KOPT-K1 (cell line): ENCODE data around the gene BNIP1.
"Not testable (repeated sequence)": the region's sequence is repeated elsewhere in the genome, so short reads cannot be mapped to it uniquely, and the experiment has no call there.

Source experiments
- H3K27ac ChIP-seq: fragments of 200-600 bp; sonication (generic); 2 replicates; pipeline ENCODE4 v1.5.1; 2016; ENCODE audit warnings: antibody characterized with exemption, mild to moderate bottlenecking, low read depth, low read length; ENCODE audit not compliant: poor library complexity, severe bottlenecking
- H3K36me3 ChIP-seq: fragments of 200-600 bp; sonication (generic); 2 replicates; pipeline ENCODE4 v1.5.1; 2017; ENCODE audit warnings: antibody characterized with exemption, mild to moderate bottlenecking, low read length, moderate library complexity; ENCODE audit not compliant: insufficient read depth
- H3K9me3 ChIP-seq: fragments of 200-600 bp; sonication (generic); 2 replicates; pipeline ENCODE4 v1.5.1; 2017; ENCODE audit warnings: antibody characterized with exemption, low read length, mild to moderate bottlenecking; ENCODE audit not compliant: insufficient read depth, poor library complexity, severe bottlenecking

Gene BNIP1, protein sequence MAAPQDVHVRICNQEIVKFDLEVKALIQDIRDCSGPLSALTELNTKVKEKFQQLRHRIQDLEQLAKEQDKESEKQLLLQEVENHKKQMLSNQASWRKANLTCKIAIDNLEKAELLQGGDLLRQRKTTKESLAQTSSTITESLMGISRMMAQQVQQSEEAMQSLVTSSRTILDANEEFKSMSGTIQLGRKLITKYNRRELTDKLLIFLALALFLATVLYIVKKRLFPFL

DNA sequence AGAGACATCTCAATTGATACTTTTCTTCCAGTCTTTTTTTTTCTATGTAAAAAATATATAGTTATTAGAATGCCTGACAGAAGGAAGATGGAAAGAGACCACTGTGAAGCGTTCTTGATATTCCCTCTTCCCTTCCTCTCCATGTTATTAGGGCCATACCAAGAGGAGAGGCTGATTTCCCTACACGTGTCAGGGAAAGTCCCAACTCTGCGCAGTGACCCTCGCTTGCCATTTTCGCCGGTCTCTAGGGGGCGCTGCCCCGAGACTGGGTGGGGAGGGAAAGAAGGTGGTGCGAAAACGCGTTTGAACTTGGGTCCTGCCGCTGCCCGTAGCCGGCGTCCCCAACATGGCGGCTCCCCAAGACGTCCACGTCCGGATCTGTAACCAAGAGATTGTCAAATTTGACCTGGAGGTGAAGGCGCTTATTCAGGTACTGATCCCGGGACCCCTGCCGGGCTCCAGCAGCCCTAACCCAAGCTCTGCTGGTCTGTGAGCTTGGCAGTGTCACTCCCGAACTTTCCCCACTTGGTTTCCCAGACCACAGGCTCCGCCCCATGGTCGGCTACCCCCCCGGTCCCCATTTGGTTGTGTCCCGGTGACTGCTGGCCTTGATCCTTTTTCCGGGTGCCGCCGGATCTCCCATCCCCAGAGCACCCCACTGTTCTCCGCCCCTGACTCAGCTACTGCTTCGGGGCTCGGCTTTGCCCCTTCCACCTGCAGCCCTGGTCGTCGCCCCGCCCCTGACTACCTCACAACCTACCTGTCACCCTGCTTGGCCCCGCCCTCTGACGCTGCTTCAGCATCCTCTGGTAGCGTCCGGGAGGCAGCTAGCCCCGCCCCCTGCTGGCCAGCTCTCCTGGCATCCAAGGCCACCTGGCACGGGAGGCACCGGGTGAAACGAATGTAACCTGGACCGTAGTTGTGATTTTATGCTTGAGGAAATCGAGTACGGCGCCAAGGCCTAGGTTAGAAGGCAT is at the start of gene BNIP1:
BNIP1 (plus strand) TSS at position 332 of the 977 bp plus-strand sequence; CDS start at position 347, 15 bp downstream.
- H3K9me3 ChIP-seq: no peaks in the 10 kb centered on the region
- peaks cover 20% of the 10 kb centered on the region for H3K36me3 ChIP-seq
- peak within 1 kb of the TSS; percentile 80 for H3K27ac ChIP-seq

- H3K27ac ChIP-seq: no peak overlapping the region
- peaks cover 13% of the 10 kb centered on the region for H3K9me3 ChIP-seq
- H3K36me3 ChIP-seq: no peaks in the 10 kb centered on the region
Observed at GRCh38 chr5:173098787-173099186, 45.5 kb upstream of the BNIP1 start.

GRCh38 chr5:173099461-173099860 is 44.9 kb upstream of the BNIP1 start:
- Histone ChIP-seq H3K36me3 (no peaks in the 10 kb centered on the region), H3K27ac (no peak overlapping the region), H3K9me3 (peaks cover 13% of the 10 kb centered on the region)

- Histone ChIP-seq H3K27ac (no peak overlapping the region), H3K9me3 (peaks cover 13% of the 10 kb centered on the region), H3K36me3 (no peaks in the 10 kb centered on the region)
Observed at GRCh38 chr5:173101245-173101644, 43.1 kb upstream of the BNIP1 start.

GRCh38 chr5:173103411-173103810 is 40.9 kb upstream of the BNIP1 start:
- H3K9me3 ChIP-seq: peaks cover 13% of the 10 kb centered on the region
- no peaks in the 10 kb centered on the region for H3K36me3 ChIP-seq
- no peak overlapping the region for H3K27ac ChIP-seq

GRCh38 chr5:173108914-173109313 is 35.4 kb upstream of the BNIP1 start:
- H3K27ac ChIP-seq: no peak overlapping the region
- H3K36me3 ChIP-seq: no peaks in the 10 kb centered on the region
- no peaks in the 10 kb centered on the region for H3K9me3 ChIP-seq

- Histone ChIP-seq H3K27ac (no peak overlapping the region), H3K36me3 (no peaks in the 10 kb centered on the region), H3K9me3 (peaks cover 4% of the 10 kb centered on the region)
Observed at GRCh38 chr5:173114536-173114935, 29.8 kb upstream of the BNIP1 start.

DNA sequence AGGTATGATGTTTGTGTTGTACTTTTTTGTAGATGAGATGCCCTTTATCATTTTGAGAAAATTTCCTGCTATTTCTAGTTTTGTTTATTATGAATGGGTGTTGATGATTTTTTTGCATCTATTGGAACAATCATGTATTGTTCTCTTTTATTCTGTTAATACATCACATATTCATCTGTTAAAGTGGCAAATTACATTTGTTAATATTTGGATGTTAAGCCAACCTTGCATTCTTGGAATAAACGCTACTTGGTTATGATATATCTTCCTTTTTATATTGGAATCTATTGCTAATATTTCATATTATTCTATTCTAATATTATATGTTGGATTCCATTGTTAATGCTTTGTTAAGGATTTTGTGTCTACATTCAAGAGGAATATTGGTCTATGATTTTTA is 24.6 kb upstream of the BNIP1 start:
- H3K36me3 ChIP-seq: no peaks in the 10 kb centered on the region
- peaks cover 9% of the 10 kb centered on the region for H3K9me3 ChIP-seq
- no peak overlapping the region for H3K27ac ChIP-seq

GRCh38 chr5:173123416-173123815 is 20.9 kb upstream of the BNIP1 start:
- H3K9me3 ChIP-seq: peaks cover 9% of the 10 kb centered on the region
- H3K36me3 ChIP-seq: no peaks in the 10 kb centered on the region
- H3K27ac ChIP-seq: no peak overlapping the region

GRCh38 chr5:173132166-173132565 is 12.2 kb upstream of the BNIP1 start:
- not testable (repeated sequence) for H3K27ac ChIP-seq, H3K9me3 ChIP-seq, H3K36me3 ChIP-seq

GRCh38 chr5:173138707-173139106 is 5.6 kb upstream of the BNIP1 start:
- H3K36me3 ChIP-seq: no peaks in the 10 kb centered on the region
- no peak overlapping the region for H3K27ac ChIP-seq
- H3K9me3 ChIP-seq: no peaks in the 10 kb centered on the region

DNA sequence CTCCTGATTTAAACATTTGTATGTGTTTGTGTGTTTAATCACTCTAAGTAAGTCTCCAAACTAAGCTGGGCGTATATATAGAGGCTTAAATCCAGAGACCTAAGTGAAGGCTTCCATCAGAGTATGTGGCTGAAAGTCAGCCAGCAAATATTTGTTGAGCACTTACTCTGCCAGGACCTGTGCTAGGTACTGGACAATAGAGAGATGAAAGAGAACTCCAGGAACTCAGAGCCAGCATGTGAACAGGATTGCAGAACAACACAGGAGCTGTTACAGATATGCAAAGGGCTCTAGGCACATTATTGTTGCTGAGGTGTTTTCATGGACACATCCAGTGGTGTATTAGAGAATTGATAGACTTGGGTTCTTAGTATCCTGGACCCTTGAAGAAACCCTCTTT is 4.7 kb upstream of the BNIP1 start:
- Histone ChIP-seq H3K9me3 (no peaks in the 10 kb centered on the region), H3K27ac (no peak overlapping the region), H3K36me3 (no peaks in the 10 kb centered on the region)

GRCh38 chr5:173140769-173141168 is 3.6 kb upstream of the BNIP1 start:
- H3K36me3 ChIP-seq: no peaks in the 10 kb centered on the region
- no peak overlapping the region for H3K27ac ChIP-seq
- no peaks in the 10 kb centered on the region for H3K9me3 ChIP-seq

GRCh38 chr5:173143567-173143966 is 764 bp upstream of the BNIP1 start:
- peaks cover 10% of the 10 kb centered on the region for H3K36me3 ChIP-seq
- no peaks in the 10 kb centered on the region for H3K9me3 ChIP-seq
- no peak overlapping the region for H3K27ac ChIP-seq

DNA sequence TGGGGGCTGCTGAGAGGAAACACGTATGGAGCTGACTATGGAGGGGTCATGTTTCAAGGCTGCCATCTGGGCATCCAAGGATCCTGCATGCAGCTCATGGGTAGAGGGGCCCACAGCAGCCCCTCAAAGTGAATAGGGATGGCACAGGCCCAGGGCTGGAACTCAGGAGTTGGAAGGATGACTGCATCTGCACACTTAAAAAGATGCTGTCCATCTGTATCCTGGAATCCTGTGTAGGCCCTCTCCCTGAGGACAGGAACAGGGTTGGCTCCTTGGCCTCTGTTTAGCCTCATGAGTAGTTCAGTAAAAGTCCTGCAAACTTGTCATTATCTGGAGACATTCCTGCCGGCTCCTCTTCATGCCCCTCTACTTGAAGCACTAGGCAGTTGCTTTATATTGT is 4.0 kb downstream of the BNIP1 start:
- peaks cover 32% of the 10 kb centered on the region for H3K36me3 ChIP-seq
- H3K9me3 ChIP-seq: no peaks in the 10 kb centered on the region
- no peak overlapping the region for H3K27ac ChIP-seq
